Tibial nerve (tissue), 3 donors: ENCODE results near the gene KIF26A.

ENCODE experiments used
- CTCF ChIP-seq, 5 experiments: fragments of 200-600 bp in 3 of 5; fragments of 450-650 bp in 2 of 5; sonication (generic) in 3 of 5; IDR thresholded peaks; one replicate each; pipeline ENCODE4 v1.5.1; 2016 to 2019; ENCODE audit warnings: antibody characterized with exemption in 5 of 5, mild to moderate bottlenecking in 3 of 5, moderate library complexity in 2 of 5
- POLR2A ChIP-seq, 2 donors: fragments of 450-650 bp; IDR thresholded peaks; one replicate each; pipeline ENCODE4 v1.6.1; 2017; ENCODE audit warnings: antibody characterized with exemption in 2 of 2, mild to moderate bottlenecking in 2 of 2, moderate library complexity in 2 of 2

- no peak for TF ChIP-seq POLR2A (IDR thresholded peaks at IDR 0.05)
- no peak for TF ChIP-seq CTCF (IDR thresholded peaks at IDR 0.05)
Measured at GRCh38 chr14:104171895-104172294, 33.5 kb downstream of the KIF26A start.
